Measurements from ENCODE around the gene PIP5KL1.

DNA sequence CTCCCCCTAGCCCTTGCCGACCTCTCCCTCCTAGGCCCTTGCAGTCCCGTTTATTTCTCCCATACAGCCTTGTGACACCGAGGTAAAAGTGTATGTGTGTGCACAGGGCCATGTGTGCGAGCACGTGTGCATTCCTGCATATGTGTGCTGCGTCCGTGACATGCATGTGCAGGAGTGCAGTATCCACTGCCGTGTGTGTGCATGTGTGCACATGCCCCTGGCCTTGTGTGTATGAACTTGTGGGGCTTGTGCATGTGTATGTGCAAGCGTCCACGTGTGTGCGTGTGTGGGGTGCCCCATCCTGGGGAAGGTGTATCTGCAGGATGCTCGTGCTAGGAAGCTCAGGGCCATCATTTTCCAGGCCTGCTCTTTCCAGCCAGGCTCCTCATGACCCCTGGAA lies 59.7 kb downstream of the PIP5KL1 start:
- TF ChIP-seq, protein P1, sequence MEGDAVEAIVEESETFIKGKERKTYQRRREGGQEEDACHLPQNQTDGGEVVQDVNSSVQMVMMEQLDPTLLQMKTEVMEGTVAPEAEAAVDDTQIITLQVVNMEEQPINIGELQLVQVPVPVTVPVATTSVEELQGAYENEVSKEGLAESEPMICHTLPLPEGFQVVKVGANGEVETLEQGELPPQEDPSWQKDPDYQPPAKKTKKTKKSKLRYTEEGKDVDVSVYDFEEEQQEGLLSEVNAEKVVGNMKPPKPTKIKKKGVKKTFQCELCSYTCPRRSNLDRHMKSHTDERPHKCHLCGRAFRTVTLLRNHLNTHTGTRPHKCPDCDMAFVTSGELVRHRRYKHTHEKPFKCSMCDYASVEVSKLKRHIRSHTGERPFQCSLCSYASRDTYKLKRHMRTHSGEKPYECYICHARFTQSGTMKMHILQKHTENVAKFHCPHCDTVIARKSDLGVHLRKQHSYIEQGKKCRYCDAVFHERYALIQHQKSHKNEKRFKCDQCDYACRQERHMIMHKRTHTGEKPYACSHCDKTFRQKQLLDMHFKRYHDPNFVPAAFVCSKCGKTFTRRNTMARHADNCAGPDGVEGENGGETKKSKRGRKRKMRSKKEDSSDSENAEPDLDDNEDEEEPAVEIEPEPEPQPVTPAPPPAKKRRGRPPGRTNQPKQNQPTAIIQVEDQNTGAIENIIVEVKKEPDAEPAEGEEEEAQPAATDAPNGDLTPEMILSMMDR (IDR thresholded peaks at IDR 0.05), result no peak
- no peak for TF ChIP-seq TCF7L2 (IDR thresholded peaks at IDR 0.05; ENCODE audit: low read depth, low read length)

Measured in Panc1 (cell line).